Ammon's horn (tissue), 1 donor: ENCODE results near the gene ZNF519.

ENCODE experiments used
- DNase-seq: peaks from one replicate; pipeline ENCODE4 v3.0.0-alpha.2; 2016; ENCODE audit warnings: low spot score

Gene ZNF519

GRCh38 chr18:14098428-14098827, 33.8 kb downstream of the ZNF519 start:
- no peak for DNase-seq

- no peak for DNase-seq
Observed at GRCh38 chr18:14097761-14098160, 34.5 kb downstream of the ZNF519 start.

- no peak for DNase-seq
Observed at GRCh38 chr18:14093307-14093915, 38.8 kb downstream of the ZNF519 start.

GRCh38 chr18:14092625-14093306, 39.5 kb downstream of the ZNF519 start:
- no peak for DNase-seq

GRCh38 chr18:14089781-14090180, 42.5 kb downstream of the ZNF519 start:
- DNase-seq: no peak

GRCh38 chr18:14089191-14089590, 43.0 kb downstream of the ZNF519 start:
- DNase-seq: no peak

GRCh38 chr18:14086458-14087231, 45.6 kb downstream of the ZNF519 start:
- DNase-seq: peak; percentile 77

GRCh38 chr18:14085770-14086457, 46.3 kb downstream of the ZNF519 start:
- peak; percentile 21 for DNase-seq

- no peak for DNase-seq
Observed at GRCh38 chr18:14075196-14075595, 57.0 kb downstream of the ZNF519 start.

- DNase-seq: no peak
Observed at GRCh38 chr18:14074187-14074586, 58.0 kb downstream of the ZNF519 start.

GRCh38 chr18:14053661-14054060, 78.6 kb downstream of the ZNF519 start:
- no peak for DNase-seq
